HG03442 (cell line): ENCODE measurements around the gene B3GNT2.
"Not testable (repeated sequence)": the region's sequence is repeated elsewhere in the genome, so short reads cannot be mapped to it uniquely, and the experiment has no call there.

Experiments
- ATAC-seq: cut with Tn5 transposase; IDR thresholded peaks from one replicate; pipeline ENCODE4 v1.9.1; 2021; ENCODE audit warnings: mild to moderate bottlenecking, moderate library complexity; ENCODE audit not compliant: unreplicated experiment

The B3GNT2 gene

DNA sequence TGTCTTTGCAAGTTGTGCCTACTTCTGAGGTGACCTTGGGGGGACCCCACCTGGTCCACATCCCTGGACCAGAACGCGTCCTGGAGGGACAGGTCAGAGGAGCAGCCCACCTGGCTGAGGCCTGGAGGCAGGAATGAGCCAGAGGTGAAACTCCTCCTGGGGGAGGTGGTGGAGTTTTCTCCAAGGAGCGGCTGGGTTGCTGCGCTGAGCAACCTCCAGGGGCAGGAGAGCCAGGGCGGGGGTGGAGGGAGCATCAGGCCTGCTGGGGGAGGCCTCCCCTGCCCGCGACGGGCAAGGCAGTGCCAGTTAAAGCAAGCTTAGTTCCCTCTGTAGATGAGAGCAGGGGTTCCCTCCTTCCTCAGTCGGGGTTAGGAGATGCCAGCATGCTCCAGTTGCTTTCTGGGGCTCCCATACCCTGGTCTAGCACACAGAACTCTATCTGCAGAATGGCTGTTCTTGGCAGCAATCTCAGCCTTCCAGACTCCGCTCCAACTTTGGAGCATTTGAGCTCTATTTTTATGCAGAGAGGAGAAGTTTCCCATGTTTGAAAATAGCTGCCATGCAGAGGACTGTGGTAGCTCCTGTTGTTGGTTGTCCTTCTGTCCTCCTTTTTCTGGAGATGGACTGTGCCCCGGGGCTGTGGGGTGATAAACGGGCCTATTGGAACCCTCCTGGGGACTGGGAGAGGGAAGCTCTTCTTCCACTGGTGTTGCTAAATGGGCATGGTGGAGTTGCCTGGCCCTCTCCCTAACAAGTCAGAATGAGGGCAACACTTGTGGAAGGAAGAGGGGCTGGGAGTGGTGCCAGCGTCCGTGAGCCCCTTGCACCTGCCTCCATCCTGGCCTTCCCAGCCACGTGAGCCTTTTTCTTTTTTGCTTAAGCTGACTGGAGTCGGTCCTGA, 39.1 kb downstream of the B3GNT2 start:
- ATAC-seq = no peak

DNA sequence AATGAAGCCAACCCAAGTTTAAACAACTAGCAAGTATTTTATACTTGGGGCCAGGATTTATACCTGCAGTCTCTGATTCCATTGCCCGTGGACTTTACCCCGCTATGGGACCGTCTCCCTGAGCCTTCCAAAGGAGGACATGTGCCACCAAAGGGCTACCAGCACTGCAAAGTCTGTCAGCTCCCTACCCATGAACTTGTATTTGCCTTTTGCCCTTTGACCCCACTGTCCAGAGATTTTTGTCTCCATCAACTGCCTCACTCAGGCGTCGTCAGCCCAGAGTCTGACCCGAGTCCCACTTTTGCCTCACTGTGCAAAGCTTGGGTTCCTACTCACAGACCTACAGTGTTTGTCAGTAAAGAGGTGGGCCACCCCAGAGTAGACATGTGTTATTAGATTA, 40.6 kb downstream of the B3GNT2 start:
- no peak for ATAC-seq

DNA sequence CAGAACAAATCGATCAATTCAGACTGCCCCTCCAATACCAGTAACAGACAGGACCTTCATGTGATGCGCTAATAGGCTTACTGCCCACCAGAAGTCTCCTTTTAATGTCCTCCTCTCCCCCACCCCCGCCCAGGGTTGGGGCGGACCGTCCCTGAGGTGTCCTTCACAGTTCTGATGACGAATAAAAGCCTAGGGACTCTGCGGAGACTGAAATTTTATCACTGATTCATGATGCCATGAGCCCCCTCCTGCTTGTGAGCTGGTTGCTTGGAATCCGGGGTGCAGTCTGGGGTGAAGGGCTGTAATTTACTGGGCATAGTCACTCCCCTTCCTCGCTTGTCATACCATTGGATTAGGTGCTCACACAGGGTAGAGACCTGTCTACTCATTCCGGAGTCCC, 42.3 kb downstream of the B3GNT2 start:
- no peak for ATAC-seq

DNA sequence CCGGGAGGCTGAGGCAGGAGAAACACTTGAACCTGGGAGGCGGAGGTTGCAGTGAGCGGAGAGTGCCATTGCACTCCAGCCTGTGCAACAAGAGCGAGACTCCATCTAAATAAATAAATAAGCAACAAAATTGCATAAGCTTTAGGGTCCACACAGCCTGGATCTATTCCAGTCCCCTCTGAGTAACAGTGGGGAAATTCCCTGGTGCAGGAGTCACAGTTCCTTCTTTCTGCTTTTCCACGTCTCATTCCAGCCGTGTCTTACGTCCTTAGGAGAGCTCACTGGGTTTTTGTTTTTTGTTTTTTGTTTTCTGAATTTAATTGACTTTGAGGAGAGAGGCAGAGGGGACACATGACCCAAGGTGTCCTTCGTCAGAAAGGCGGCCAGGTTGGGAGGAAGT, 44.6 kb downstream of the B3GNT2 start:
- ATAC-seq = no peak

DNA sequence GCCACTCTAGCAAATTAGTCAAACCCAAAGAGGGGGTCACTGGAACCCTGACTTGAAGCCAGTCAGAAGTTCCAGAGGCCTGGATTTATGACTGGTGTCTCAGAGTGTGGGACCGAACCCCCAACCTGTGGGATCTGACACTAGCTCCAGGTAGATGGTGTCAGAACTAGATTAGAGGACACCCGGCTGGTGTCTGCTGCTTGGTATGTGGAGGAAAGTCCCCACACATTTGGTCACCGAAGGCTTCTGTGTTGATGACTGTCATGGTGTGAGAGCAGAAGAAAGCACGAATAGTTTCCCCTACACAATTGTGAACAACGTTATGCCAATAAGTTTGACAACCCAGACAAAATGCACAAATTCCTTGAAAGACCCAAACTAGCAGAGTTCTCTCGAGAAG, 48.1 kb downstream of the B3GNT2 start:
- no peak for ATAC-seq

DNA sequence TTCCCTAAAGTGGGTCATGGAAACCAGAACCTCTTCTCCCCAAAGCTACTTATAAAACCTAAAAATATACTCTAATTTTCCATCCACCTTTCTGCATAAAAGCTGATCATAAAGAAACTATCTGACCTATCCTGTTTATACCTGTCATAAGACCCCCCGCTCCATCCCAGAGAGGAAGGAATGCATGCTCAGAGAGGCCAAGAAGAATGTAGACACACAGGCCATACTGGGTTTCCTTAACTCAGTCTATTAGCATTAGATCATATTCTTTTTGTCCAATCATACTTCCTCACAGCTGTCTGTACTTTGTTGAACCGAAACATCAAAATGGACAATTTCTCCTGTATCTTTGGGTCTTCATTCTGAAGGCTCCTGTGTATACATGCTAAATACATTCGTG, 52.3 kb downstream of the B3GNT2 start:
- no peak for ATAC-seq

DNA sequence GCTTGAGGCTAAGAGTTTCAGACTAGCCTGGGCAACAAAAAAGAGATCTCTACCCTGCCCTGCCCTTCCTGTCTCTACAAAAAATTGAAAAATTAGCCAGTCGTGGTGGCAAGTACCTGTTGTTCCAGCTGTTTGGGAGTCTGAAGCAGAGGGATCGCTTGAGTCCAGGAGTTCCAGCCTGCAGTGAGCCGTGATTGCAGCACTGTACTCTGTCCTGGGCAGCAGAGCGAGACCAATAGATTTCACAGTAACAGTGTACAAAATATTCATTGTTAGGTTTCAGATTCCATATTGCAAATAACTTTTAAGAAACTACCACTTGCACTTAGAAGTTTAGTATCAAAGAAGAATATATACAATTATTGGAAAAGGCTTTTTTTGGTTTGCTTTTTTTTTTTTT, 54.3 kb downstream of the B3GNT2 start:
- ATAC-seq = no peak

DNA sequence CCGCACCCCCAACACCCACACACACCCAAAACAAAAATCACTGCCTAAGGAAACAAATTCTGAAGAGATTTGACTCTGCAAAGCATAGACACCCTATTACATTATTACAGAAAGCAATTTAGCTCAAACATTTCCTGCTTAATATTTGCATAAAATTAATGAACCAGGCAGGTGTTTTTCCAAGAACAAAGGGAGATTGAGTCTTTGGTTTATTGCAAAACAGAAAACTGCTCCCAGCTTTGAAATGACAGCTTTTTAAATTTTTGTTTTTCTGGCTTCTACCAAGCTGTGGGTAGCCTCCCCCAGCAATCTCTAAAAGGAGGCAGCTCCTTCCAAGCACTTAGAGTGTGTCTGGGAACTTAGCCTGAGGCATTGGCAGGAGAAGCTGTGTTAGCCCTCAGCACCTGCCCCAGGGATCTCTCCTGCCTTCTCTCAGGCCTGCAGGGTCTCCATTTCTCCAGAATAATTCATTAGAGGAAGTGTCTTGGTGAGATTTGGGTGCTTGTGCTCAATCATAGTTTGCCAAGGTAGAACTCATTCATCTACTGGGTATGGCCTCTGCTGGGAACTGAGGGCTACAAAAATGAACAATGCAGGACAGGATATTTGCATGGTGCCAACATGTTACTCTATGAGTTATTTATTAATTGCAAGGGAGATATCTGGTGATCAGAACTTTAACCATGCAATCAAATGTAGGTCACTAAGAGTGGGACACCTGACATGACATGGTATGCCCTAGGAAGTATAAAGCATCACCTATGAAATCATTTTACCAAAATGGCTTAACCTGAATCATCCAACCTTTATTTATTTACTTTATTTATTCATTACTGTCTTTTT, 58.7 kb downstream of the B3GNT2 start:
- ATAC-seq = no peak

DNA sequence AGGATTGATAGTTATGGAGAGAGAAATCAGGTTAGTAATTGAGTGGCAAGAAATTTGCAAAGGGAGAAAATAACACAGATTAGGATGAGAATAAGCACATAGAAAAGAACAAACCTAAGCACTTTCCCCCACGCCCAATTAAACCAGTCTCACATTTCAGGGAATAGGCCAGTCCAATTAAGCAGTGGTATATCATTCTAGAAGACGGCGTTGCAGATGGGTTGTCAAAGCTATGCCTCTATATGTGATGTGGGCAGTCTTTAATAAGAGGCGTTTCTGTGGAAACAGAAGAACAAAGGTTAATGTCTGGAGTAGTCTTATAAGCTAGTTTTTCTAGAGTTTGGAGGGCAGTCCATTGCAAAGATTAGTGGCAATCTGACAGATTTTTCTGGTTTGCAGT, 61.6 kb downstream of the B3GNT2 start:
- no peak for ATAC-seq

DNA sequence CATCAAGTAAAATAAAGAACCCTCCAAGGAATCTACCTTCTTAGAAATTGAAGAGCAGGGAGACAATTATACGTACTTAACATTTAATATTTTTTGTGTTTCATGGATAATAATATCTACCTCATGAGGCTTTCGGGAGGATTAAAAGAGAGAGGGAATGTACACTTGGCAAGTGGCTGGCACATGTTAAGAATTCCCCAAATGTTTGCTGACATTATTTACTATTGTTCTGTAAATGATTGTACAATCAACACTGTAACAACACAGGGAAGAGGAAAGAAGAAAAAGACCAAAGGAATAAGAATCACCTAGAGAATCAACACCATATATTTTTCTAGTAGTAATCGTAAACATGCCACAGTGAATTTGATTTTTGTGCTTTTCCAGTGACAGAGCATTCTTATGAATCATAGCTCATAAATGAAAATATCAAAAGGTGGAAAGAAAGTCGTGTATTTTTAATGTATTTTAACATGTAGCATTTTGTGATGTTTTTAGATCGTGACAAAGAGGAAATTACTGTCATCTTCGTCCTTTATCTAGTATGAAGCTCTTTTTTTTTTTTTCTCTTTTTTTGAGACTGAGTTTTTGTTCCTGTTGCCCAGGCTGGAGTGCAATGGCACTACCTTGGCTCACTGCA, 67.3 kb downstream of the B3GNT2 start:
- ATAC-seq = no peak

DNA sequence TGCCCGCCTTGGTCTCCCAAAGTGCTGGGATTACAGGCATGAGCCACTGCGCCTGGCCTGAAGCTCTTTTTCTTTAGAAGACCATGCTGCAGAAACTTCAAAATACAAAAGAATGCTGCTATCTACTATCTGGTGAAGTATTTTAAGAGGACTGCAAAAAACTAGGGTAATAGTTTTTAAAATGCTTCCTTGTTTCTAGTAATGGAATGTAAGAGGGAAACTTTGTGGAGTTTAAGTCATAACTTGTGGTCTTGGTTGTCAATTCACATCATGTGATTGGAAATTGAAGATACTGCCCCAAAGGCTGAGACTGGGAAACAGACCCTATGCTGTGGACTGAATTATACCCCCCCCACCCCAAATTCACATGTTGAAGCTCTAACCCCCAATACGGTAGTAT, 68.3 kb downstream of the B3GNT2 start:
- ATAC-seq = no peak

DNA sequence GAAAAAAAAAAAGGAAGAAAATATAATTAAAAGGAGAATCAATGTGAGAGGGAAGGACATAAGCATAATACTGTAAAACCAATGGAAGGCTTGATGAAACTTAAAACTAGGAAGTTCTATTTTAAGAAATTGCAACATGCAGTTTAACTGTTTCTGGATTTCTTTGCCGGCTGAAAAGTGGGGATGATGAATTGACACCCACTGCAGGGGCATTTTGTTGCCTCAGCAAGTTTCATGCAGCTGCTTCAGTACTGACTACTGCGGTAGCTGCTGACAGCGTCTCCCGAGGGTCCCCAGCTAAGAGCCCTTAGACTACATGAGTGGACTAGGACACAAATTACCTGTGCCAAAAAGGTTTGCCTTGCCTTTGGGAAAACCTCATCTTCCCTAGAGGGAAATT, 69.2 kb downstream of the B3GNT2 start:
- ATAC-seq = no peak

DNA sequence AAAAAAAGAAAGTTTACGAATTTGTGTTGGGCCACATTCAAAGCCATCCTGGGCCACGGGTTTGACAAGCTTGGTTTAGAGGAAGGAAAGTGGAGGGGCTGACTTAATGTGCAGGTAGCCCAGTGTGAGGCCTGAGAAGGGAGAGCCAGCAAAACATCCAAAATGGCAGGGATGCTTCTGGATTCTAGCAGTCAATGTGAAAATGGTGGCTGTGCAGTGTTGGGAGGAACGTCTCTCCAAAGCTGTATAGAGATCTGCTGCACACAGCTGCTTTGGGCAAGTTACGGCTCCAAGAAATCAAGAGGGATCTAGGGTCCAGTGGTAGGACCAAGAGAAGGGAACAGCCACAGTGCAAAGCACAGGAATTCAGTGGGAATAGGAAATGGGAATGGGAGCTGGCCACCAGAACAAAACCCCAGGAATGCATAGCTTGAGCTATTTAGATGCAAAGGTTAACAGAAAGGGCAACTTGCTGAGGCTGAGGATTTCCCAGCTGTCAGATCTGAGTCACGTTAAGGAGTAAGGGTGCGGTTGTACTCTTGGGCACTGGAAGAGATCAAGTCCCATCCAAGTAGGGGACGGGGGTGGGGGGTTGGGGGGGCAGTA, 70.6 kb downstream of the B3GNT2 start:
- ATAC-seq = no peak

DNA sequence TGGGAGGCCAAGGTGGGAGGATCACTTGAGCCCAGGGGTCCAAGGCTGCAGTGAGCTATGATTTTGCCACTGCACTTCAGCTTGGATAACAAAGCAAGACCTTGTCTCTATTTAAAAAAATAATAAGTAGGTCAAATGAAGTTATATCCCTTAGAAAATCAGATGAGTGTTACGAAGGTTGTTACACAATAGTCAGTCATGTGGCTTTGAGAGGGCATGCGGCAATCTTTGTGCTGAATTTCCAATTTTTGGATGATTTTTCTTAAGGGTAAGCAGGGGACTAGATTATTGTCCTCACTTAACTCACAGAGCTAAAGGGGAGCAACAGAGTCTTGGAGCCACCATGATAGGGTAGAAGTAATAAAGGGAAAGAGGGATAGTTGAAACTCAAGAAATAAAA, 71.8 kb downstream of the B3GNT2 start:
- ATAC-seq = no peak

DNA sequence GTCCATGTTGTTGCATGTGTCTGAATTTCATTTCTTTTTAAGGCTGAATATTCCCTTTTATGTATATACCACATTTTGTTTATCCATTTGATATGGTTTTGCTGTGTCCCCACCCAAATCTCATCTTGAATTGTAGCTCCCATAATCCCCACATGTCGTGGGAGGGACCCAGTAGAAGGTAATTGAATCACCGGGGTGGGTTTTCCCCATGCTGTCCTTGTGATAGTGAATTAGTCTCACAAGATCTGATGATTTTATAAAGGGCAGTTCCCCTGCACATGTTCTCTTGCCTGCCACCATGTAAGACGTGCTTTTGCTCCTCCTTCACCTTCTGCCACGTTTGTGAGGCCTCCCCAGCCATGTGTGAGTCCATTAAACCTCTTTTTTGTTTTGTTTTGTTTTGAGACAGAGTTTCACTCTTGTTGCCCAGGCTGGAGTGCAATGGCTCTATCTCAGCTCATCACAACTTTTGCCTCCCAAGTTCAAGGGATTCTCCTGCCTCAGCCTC, 72.8 kb downstream of the B3GNT2 start:
- not testable (repeated sequence) for ATAC-seq

DNA sequence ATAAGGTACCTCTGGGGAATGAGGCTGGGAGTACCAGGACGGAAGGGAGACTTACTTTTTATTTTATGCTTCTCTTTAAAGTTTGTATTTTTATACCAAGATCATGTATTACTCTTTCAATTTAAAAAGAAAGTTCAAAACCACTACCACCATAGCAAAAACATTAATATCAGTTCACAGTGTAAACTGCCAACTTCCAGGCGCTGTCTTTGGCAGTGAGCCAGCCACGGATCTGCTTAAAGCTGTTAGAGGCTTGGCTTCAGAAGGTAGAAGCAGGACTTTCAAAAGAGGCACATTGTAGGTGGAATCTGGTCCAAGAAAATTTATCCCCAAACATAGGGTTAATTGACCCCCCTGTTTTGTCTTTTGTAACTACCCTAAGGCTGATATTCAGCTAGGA, 74.8 kb downstream of the B3GNT2 start:
- no peak for ATAC-seq
